Neural progenitor cell (in vitro differentiated cells): Measurements from ENCODE around the gene NFATC1.

Source experiments
- CTCF ChIP-seq: fragments of 200-600 bp; sonication (generic); IDR thresholded peaks from 2 replicates; pipeline ENCODE4 v1.5.1; 2017; ENCODE audit warnings: antibody characterized with exemption, mild to moderate bottlenecking
- EZH2 ChIP-seq: fragments of 200-600 bp; sonication (generic); IDR thresholded peaks from 2 replicates; pipeline ENCODE4 v1.6.1; 2017; ENCODE audit warnings: antibody characterized with exemption, mild to moderate bottlenecking, moderate library complexity
- EZH2phosphoT487 ChIP-seq: fragments of 200-600 bp; sonication (generic); IDR thresholded peaks from 2 replicates; pipeline ENCODE4 v1.6.1; 2017; ENCODE audit warnings: antibody characterized with exemption

GRCh38 chr18:79501006-79501405, 105.3 kb downstream of the NFATC1 start:
- no peak for TF ChIP-seq CTCF
- TF ChIP-seq EZH2phosphoT487 = no peak
- TF ChIP-seq EZH2 = no peak
